ENCODE measurements around the gene C22orf31. TPM values are rescaled to one million over a fixed set of nuclear protein-coding genes. Genes with fewer than 3 reads are reported as not detected.

C22orf31 gene
- polyA plus RNA-seq, 2 of the 4 experiments (the other 2 are of a cell fraction), result not detected

GRCh38 chr22:29078036-29078868 lies 16.6 kb upstream of the C22orf31 start:
- ChIA-PET CTCF (interaction anchor here (0.6 kb wide), 1 partner anchor 38 kb away, joined by 3 read pairs; no protein-coding TSS in a partner anchor), POLR2A (no interaction called here)
- DNase-seq (ENCODE audit: low read depth in 1 of 2, low spot score in 1 of 2) (no peak), ATAC-seq (no peak), FAIRE-seq (no peak)
- H3K4me1 ChIP-seq, result 0 out of 3 replicates have a peak, but pooled peaks cover 5% of the 10 kb centered on the region
- H3K4me2 ChIP-seq, result no peak overlapping the region
- TF ChIP-seq SREBF2 (IDR thresholded peaks at IDR 0.05), result no peak
- TF ChIP-seq JUNB (IDR thresholded peaks at IDR 0.05), result no peak
- TF ChIP-seq JUN (IDR thresholded peaks at IDR 0.05), result no peak
- no peak for TF ChIP-seq NR3C1 (IDR thresholded peaks at IDR 0.05)
- TF ChIP-seq HOXB5 (CRISPR knock-in tag; IDR thresholded peaks at IDR 0.05), result no peak
- TF ChIP-seq POLR2A (IDR thresholded peaks at IDR 0.05; ENCODE audit: low read length), result no peak
- TF ChIP-seq, protein P1, sequence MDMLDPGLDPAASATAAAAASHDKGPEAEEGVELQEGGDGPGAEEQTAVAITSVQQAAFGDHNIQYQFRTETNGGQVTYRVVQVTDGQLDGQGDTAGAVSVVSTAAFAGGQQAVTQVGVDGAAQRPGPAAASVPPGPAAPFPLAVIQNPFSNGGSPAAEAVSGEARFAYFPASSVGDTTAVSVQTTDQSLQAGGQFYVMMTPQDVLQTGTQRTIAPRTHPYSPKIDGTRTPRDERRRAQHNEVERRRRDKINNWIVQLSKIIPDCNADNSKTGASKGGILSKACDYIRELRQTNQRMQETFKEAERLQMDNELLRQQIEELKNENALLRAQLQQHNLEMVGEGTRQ (IDR thresholded peaks at IDR 0.05), result no peak
- no peak for TF ChIP-seq HOXA7 (CRISPR knock-in tag; IDR thresholded peaks at IDR 0.05)
- no peak for TF ChIP-seq FOSL2 (IDR thresholded peaks at IDR 0.05)
- no peak for TF ChIP-seq FOSL2 (CRISPR knock-in tag; IDR thresholded peaks at IDR 0.05)
- no peak for TF ChIP-seq NPAS2 (CRISPR knock-in tag; IDR thresholded peaks at IDR 0.05; ENCODE audit: borderline replicate concordance)
- TF ChIP-seq EHMT2 (IDR thresholded peaks at IDR 0.05; ENCODE audit: low read depth), result no peak
- no peak for TF ChIP-seq KDM1A (IDR thresholded peaks at IDR 0.05; ENCODE audit: low read depth)
- no peak for TF ChIP-seq FOSB (CRISPR knock-in tag; IDR thresholded peaks at IDR 0.05)
- no peak for TF ChIP-seq GATA3 (IDR thresholded peaks at IDR 0.05; ENCODE audit: borderline replicate concordance)
- TF ChIP-seq, protein P2, sequence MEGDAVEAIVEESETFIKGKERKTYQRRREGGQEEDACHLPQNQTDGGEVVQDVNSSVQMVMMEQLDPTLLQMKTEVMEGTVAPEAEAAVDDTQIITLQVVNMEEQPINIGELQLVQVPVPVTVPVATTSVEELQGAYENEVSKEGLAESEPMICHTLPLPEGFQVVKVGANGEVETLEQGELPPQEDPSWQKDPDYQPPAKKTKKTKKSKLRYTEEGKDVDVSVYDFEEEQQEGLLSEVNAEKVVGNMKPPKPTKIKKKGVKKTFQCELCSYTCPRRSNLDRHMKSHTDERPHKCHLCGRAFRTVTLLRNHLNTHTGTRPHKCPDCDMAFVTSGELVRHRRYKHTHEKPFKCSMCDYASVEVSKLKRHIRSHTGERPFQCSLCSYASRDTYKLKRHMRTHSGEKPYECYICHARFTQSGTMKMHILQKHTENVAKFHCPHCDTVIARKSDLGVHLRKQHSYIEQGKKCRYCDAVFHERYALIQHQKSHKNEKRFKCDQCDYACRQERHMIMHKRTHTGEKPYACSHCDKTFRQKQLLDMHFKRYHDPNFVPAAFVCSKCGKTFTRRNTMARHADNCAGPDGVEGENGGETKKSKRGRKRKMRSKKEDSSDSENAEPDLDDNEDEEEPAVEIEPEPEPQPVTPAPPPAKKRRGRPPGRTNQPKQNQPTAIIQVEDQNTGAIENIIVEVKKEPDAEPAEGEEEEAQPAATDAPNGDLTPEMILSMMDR (IDR thresholded peaks at IDR 0.05), result no peak
- TF ChIP-seq FOXS1 (CRISPR knock-in tag; IDR thresholded peaks at IDR 0.05), result no peak
- no peak for TF ChIP-seq BHLHE40 (IDR thresholded peaks at IDR 0.05; ENCODE audit: low read depth, low read length)
- TF ChIP-seq ZNF302 (CRISPR knock-in tag; IDR thresholded peaks at IDR 0.05), result no peak
- TF ChIP-seq CEBPB (IDR thresholded peaks at IDR 0.05), result no peak
- no peak overlapping the region for H3K4me3 ChIP-seq
- 85% methylated on average over 6 of the region's 6 CpGs for WGBS (ENCODE audit: missing lambda C conversion rate)
- H3K27ac ChIP-seq, result no peak overlapping the region
- no peaks in the 10 kb centered on the region for H3K9me3 ChIP-seq

GRCh38 chr22:29074276-29074772 lies 12.7 kb upstream of the C22orf31 start:
- ATAC-seq, result no peak

More at GRCh38 chr22:29074276-29074772, 12.7 kb upstream of the C22orf31 start:
- Histone ChIP-seq H3K9me3 (no peaks in the 10 kb centered on the region), H3K27ac (no peak overlapping the region), H3K4me1 (peaks cover 9% of the 10 kb centered on the region; the same call in 2 of the 3 replicates), H3K4me3 (no peak overlapping the region), H3K4me2 (no peak overlapping the region)
- ChIA-PET POLR2A (no interaction called here), CTCF (interaction anchor here (1.3 to 2.1 kb wide), 2 partner anchors 17 to 80 kb away, joined by 3 to 7 read pairs; no protein-coding TSS in a partner anchor)
- DNase-seq (ENCODE audit: low read depth in 1 of 2, low spot score in 1 of 2), result no peak
- TF ChIP-seq ZSCAN20 (CRISPR knock-in tag; IDR thresholded peaks at IDR 0.05) (no peak), ZC3H11A (IDR thresholded peaks at IDR 0.05) (no peak), ATOH8 (CRISPR knock-in tag; IDR thresholded peaks at IDR 0.05; ENCODE audit: low read depth) (no peak), NPAS2 (CRISPR knock-in tag; IDR thresholded peaks at IDR 0.05; ENCODE audit: borderline replicate concordance) (no peak), HDAC2 (IDR thresholded peaks at IDR 0.05) (no peak), PHF8 (IDR thresholded peaks at IDR 0.05; ENCODE audit: borderline replicate concordance, low read depth) (no peak), HOXA7 (CRISPR knock-in tag; IDR thresholded peaks at IDR 0.05) (no peak)
- TF ChIP-seq, protein P3, sequence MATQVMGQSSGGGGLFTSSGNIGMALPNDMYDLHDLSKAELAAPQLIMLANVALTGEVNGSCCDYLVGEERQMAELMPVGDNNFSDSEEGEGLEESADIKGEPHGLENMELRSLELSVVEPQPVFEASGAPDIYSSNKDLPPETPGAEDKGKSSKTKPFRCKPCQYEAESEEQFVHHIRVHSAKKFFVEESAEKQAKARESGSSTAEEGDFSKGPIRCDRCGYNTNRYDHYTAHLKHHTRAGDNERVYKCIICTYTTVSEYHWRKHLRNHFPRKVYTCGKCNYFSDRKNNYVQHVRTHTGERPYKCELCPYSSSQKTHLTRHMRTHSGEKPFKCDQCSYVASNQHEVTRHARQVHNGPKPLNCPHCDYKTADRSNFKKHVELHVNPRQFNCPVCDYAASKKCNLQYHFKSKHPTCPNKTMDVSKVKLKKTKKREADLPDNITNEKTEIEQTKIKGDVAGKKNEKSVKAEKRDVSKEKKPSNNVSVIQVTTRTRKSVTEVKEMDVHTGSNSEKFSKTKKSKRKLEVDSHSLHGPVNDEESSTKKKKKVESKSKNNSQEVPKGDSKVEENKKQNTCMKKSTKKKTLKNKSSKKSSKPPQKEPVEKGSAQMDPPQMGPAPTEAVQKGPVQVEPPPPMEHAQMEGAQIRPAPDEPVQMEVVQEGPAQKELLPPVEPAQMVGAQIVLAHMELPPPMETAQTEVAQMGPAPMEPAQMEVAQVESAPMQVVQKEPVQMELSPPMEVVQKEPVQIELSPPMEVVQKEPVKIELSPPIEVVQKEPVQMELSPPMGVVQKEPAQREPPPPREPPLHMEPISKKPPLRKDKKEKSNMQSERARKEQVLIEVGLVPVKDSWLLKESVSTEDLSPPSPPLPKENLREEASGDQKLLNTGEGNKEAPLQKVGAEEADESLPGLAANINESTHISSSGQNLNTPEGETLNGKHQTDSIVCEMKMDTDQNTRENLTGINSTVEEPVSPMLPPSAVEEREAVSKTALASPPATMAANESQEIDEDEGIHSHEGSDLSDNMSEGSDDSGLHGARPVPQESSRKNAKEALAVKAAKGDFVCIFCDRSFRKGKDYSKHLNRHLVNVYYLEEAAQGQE (IDR thresholded peaks at IDR 0.05), result no peak
- TF ChIP-seq, protein P4, sequence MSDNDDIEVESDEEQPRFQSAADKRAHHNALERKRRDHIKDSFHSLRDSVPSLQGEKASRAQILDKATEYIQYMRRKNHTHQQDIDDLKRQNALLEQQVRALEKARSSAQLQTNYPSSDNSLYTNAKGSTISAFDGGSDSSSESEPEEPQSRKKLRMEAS (IDR thresholded peaks at IDR 0.05), result no peak
- no peak for FAIRE-seq
- 96% methylated on average over 10 of the region's 10 CpGs for WGBS (ENCODE audit: missing lambda C conversion rate)

All from A549 (cell line).